HEK293T (cell line): ENCODE measurements around the gene CNPY1.

ENCODE experiments used
- CTCF ChIA-PET: fragments of 350-600 bp; formaldehyde crosslinking; extraction: SDS; loops from one replicate; lab custom pipeline; 2021; ENCODE audit warnings: antibody characterized with exemption, inconsistent platforms; lab: Yijun Ruan, JAX
- POLR2A ChIA-PET: fragments of 350-600 bp; formaldehyde crosslinking; extraction: SDS; loops from one replicate; lab custom pipeline; 2020; ENCODE audit warnings: antibody characterized with exemption, inconsistent platforms; lab: Yijun Ruan, JAX
- DNase-seq: peaks from one replicate; pipeline ENCODE4 v3.0.0; 2012; ENCODE audit warnings: mixed read lengths; ENCODE audit errors: extremely low spot score
- ARNT ChIP-seq: fragments of 450-650 bp; IDR thresholded peaks from 2 replicates; pipeline ENCODE4 v1.6.1; 2017; ENCODE audit warnings: mild to moderate bottlenecking
- BHLHE40 ChIP-seq: fragments of 450-650 bp; IDR thresholded peaks from 2 replicates; pipeline ENCODE4 v1.6.1; 2016; ENCODE audit warnings: mild to moderate bottlenecking, moderate library complexity, borderline replicate concordance
- CTBP1 ChIP-seq: fragments of 450-650 bp; IDR thresholded peaks from 2 replicates; pipeline ENCODE4 v1.6.1; 2016; ENCODE audit warnings: borderline replicate concordance
- ELF4 ChIP-seq: fragments of 450-650 bp; IDR thresholded peaks from 2 replicates; pipeline ENCODE4 v1.6.1; 2017; ENCODE audit warnings: antibody characterized with exemption
- FOXA1 ChIP-seq: fragments of 450-650 bp; IDR thresholded peaks from 2 replicates; pipeline ENCODE4 v1.6.1; 2016; ENCODE audit warnings: mild to moderate bottlenecking
- FOXK2 ChIP-seq: fragments of 450-650 bp; IDR thresholded peaks from 2 replicates; pipeline ENCODE4 v1.6.1; 2016; ENCODE audit warnings: mild to moderate bottlenecking
- FOXM1 ChIP-seq: fragments of 450-650 bp; IDR thresholded peaks from 2 replicates; pipeline ENCODE4 v1.6.1; 2017; ENCODE audit warnings: mild to moderate bottlenecking, borderline replicate concordance
- HDGF ChIP-seq: fragments of 450-650 bp; IDR thresholded peaks from 2 replicates; pipeline ENCODE4 v1.6.1; 2017; ENCODE audit warnings: antibody characterized with exemption, borderline replicate concordance
- L3MBTL2 ChIP-seq: fragments of 450-650 bp; conservative IDR thresholded peaks from 2 replicates; pipeline ENCODE4 v1.6.1; 2016; ENCODE audit warnings: mild to moderate bottlenecking
- LEF1 ChIP-seq: fragments of 450-650 bp; IDR thresholded peaks from 2 replicates; pipeline ENCODE4 v1.6.1; 2017; ENCODE audit warnings: mild to moderate bottlenecking, borderline replicate concordance
- NFRKB ChIP-seq: fragments of 450-650 bp; IDR thresholded peaks from 2 replicates; pipeline ENCODE4 v1.6.1; 2016; ENCODE audit warnings: mild to moderate bottlenecking, moderate library complexity
- SP1 ChIP-seq: fragments of 450-650 bp; IDR thresholded peaks from 2 replicates; pipeline ENCODE4 v1.6.1; 2017
- SUZ12 ChIP-seq: fragments of 450-650 bp; IDR thresholded peaks from 2 replicates; pipeline ENCODE4 v1.6.1; 2016; ENCODE audit warnings: mild to moderate bottlenecking
- TARDBP ChIP-seq: fragments of 450-650 bp; IDR thresholded peaks from 2 replicates; pipeline ENCODE4 v1.6.1; 2016
- ZNF384 ChIP-seq: fragments of 450-650 bp; IDR thresholded peaks from 2 replicates; pipeline ENCODE4 v1.6.1; 2016
- TF ChIP-seq, protein P1 (sequence below): fragments of 450-650 bp; IDR thresholded peaks from 2 replicates; pipeline ENCODE4 v1.6.1; 2016

CNPY1 gene

DNA sequence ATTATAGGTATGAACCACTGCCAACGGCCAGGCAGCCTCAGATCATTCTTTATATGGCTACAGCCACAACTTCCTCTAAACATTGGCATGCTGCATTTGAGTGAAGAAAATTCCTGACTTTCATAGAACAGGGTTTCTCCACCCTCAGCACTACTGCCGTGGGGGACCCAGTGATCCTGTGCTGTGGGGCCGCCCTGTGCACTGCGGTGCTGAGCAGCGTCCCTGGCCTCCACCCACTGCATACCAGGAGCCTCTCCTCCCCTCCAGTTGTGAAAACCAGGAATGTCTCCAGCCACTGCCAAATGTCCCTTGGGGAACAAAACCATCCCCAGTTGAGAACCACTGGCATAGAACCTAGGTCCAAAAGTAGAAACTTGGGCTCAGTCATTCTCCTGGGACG lies 15.8 kb downstream of the CNPY1 start:
- TF ChIP-seq, protein P1, sequence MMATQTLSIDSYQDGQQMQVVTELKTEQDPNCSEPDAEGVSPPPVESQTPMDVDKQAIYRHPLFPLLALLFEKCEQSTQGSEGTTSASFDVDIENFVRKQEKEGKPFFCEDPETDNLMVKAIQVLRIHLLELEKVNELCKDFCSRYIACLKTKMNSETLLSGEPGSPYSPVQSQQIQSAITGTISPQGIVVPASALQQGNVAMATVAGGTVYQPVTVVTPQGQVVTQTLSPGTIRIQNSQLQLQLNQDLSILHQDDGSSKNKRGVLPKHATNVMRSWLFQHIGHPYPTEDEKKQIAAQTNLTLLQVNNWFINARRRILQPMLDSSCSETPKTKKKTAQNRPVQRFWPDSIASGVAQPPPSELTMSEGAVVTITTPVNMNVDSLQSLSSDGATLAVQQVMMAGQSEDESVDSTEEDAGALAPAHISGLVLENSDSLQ, result no peak
- no peak for TF ChIP-seq CTBP1
- no peak for TF ChIP-seq ARNT
- no peak for TF ChIP-seq SP1
- no peak for TF ChIP-seq FOXM1
- DNase-seq, result no peak
- ChIA-PET POLR2A (no interaction called here), CTCF (no interaction called here)

DNA sequence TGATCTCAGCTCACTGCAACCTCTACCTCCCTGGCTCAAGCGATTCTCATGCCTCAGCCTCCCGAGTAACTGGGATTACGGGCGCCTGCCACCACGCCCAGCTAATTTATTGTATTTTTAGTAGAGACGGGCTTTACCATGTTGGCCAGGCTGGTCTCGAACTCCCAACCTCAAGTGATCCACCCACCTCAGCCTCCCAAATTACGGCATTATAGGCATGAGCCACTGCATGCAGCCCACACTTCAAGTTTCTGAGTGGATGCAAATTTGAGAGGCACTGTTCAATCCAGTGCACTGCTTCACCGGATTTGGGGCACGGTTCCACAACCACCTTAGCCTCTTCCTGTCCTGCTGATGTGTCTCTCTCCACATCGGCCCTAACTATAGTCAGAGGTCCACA lies 16.5 kb downstream of the CNPY1 start:
- DNase-seq, result no peak
- CTCF ChIA-PET, result interaction anchor here (0.7 kb wide), 1 partner anchor 69 kb away, joined by 3 read pairs; no protein-coding TSS in a partner anchor
- no peak for TF ChIP-seq SP1
- TF ChIP-seq ZNF384, result no peak
- TF ChIP-seq CTBP1, result no peak
- no peak for TF ChIP-seq HDGF
- TF ChIP-seq NFRKB, result no peak
- no peak for TF ChIP-seq BHLHE40
- TF ChIP-seq FOXM1, result no peak
- no peak for TF ChIP-seq TARDBP
- no peak for TF ChIP-seq FOXK2
- TF ChIP-seq SUZ12, result no peak
- TF ChIP-seq, protein P1, result no peak
- POLR2A ChIA-PET, result no interaction called here

DNA sequence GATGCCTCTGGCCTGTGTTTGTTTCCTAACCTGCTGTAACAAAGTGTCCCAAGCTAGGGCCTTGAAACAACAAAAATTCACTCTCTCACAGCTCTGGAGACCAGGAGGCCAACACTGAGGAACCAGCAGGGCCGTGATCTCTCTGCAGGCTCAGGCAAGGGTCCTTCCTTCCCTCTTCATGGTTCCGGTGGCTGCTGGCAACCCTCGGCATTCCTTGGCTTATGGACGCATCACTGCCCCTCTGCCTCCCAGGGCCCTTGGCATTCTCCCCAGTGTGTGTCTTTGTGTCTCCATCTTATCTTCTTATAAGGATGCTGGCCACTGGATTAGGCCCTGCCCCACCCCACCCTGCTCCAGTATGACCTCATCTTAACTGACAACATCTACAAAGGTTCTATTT lies 17.0 kb downstream of the CNPY1 start:
- ChIA-PET POLR2A (no interaction called here), CTCF (interaction anchor here (0.7 kb wide), 1 partner anchor 70 kb away, joined by 3 read pairs; no protein-coding TSS in a partner anchor)
- TF ChIP-seq TARDBP (no peak), ELF4 (no peak), NFRKB (no peak), CTBP1 (no peak), ZNF384 (no peak), SUZ12 (no peak), SP1 (no peak), BHLHE40 (no peak), FOXM1 (no peak), HDGF (no peak), ARNT (no peak), FOXA1 (no peak), FOXK2 (no peak), LEF1 (no peak), L3MBTL2 (no peak)
- TF ChIP-seq, protein P1, result no peak

DNA sequence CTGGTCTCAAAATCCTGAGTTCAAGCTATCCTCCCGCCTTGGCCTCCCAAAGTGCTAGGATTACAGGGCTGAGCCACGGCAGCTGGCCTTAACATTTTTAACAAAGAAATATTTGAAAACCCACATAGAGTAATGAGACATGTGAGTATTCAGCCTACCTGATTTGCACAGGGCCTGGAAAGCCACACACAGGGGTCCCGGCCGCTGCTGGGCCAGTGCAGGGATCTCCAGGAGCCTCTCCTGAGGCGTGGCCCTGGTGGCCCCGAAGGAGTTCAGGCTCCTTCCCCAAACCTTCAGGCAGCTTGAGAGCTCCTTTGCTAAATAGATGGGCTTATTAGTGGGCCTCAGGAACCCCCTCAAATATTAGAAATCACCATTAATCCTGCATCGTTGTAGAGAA lies 18.7 kb downstream of the CNPY1 start:
- no peak for DNase-seq
- ChIA-PET POLR2A (no interaction called here), CTCF (no interaction called here)
- no peak for TF ChIP-seq LEF1
- no peak for TF ChIP-seq SP1
- no peak for TF ChIP-seq ELF4
- TF ChIP-seq L3MBTL2, result no peak
- TF ChIP-seq HDGF, result no peak
- TF ChIP-seq FOXA1, result no peak
- no peak for TF ChIP-seq CTBP1
- TF ChIP-seq SUZ12, result no peak

More for the DNA sequence above, 17.0 kb downstream of the CNPY1 start:
- no peak for DNase-seq

DNA sequence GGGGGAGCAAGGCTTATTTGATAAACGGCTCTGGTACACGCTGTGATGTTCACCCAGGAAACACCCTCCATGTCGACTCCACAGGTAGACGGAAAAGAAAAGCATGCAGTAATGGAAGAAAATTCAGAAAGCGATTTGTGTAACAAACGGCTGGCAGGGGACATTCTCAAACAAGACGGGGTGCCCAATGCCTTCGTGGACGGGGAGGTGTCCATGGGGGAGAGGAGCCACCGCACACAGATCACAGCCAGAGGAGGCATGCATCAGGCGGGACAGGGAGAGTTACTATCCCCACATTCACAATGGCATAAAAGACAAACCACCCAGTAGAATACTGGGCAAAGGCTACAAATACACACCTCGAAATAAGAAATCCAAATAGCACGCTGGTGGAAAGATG lies 20.1 kb downstream of the CNPY1 start:
- DNase-seq, result no peak
- ChIA-PET CTCF (no interaction called here), POLR2A (no interaction called here)
- no peak for TF ChIP-seq TARDBP
- TF ChIP-seq ZNF384, result no peak
- TF ChIP-seq SP1, result no peak
- TF ChIP-seq FOXA1, result no peak
- TF ChIP-seq HDGF, result no peak
- TF ChIP-seq ELF4, result no peak
- no peak for TF ChIP-seq ARNT
- no peak for TF ChIP-seq L3MBTL2
- TF ChIP-seq FOXM1, result no peak
- no peak for TF ChIP-seq FOXK2
- no peak for TF ChIP-seq SUZ12
- no peak for TF ChIP-seq CTBP1
- TF ChIP-seq LEF1, result no peak
- TF ChIP-seq NFRKB, result no peak
- TF ChIP-seq BHLHE40, result no peak
- TF ChIP-seq, protein P1, result no peak

DNA sequence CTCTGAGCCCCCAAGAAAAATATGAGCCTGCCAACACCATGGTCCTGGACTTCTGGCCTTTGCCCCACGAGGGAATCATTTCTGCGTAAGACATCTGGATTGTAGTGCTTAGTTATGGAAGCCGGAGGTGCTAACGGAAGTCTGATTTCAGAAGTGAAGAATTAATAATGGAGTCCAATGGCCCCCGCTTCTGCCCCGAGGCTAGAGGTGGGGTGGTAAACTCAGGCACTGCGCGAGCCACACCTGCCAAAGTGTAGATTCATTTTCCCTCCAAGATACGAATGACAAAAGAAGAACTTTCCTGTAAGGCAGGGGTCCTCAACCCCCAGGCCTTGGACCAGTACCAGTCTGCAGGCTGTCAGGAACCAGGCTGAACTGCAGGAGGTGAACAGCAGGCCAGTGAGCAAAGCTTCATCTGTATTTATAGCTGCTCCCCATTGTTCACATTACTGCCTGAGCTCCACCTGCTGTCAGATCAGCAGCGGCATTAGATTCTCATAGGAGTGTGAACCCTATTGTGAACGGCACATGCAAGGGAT lies 22.3 kb downstream of the CNPY1 start:
- DNase-seq, result no peak
- CTCF ChIA-PET, result no interaction called here
- TF ChIP-seq ARNT (no peak), ELF4 (no peak), ZNF384 (no peak), NFRKB (no peak), FOXK2 (no peak), FOXM1 (no peak), BHLHE40 (no peak), CTBP1 (no peak), L3MBTL2 (no peak), SUZ12 (no peak), HDGF (no peak), TARDBP (no peak)
- TF ChIP-seq, protein P1, result no peak
- POLR2A ChIA-PET, result no interaction called here
